ENCODE measurements around the gene DAP. TPM values are rescaled to one million over a fixed set of nuclear protein-coding genes. Genes with fewer than 3 reads are reported as not detected.

The DAP gene
- total and polyA plus RNA-seq, 10 of the 15 experiments (the other 5 are each of a cell fraction or from before 2014, with no cell fraction given): 12.9 to 130 (median 49.9) TPM

GRCh38 chr5:10658265-10658664 is 102.8 kb downstream of the DAP start:
- Histone ChIP-seq H3K27me3 (replicated peaks in 1 of 2; ENCODE audit: control insufficient read depth in 2 of 2, insufficient read depth in 2 of 2, low read length in 1 of 2) (no peaks in the 10 kb centered on the region), H3K9me3 (replicated peaks; ENCODE audit: control insufficient read depth, insufficient read depth, low read length) (0 out of 3 replicates have a peak, but pooled peaks cover 2% of the 10 kb centered on the region), H3K4me3 (no peak overlapping the region), H3K4me1 (ENCODE audit: control insufficient read depth, insufficient read depth, low read length) (no peaks in the 10 kb centered on the region; the same call in 1 of the 2 replicates), H4K20me1 (ENCODE audit: control insufficient read depth, insufficient read depth) (no peaks in the 10 kb centered on the region), H3K27ac (ENCODE audit: control insufficient read depth, insufficient read depth) (no peak overlapping the region), H3K9ac (ENCODE audit: control insufficient read depth, insufficient read depth, low read length) (no peak overlapping the region), H2AFZ (ENCODE audit: control insufficient read depth, low read depth, low read length) (no peak overlapping the region), H3K36me3 (ENCODE audit: control insufficient read depth in 2 of 2, insufficient read depth in 2 of 2, low read length in 1 of 2) (peaks cover 5 to 20% of the 10 kb centered on the region in 2 experiments; a peak in 3 of 4 replicates), H3K4me2 (ENCODE audit: control insufficient read depth, insufficient read depth) (no peak overlapping the region), H3K79me2 (ENCODE audit: control insufficient read depth, insufficient read depth, low read length) (no peaks in the 10 kb centered on the region)
- TF ChIP-seq SMARCA5 (IDR thresholded peaks at IDR 0.05) (peak; percentile 41; the same call in 1 of the 2 replicates), EP300 (IDR thresholded peaks at IDR 0.05; ENCODE audit: borderline replicate concordance in 1 of 2, control insufficient read depth in 1 of 2, low read depth in 2 of 2, low read length in 2 of 2) (no peak), ZNF217 (IDR thresholded peaks at IDR 0.05) (0 out of 2 replicates have a peak, but pooled peaks have one; percentile 36)
- POLR2A ChIA-PET: no interaction called here
- CTCF ChIA-PET: interaction anchor here (1.2 to 3.8 kb wide), 2 partner anchors 31 to 65 kb away, joined by 3 to 12 read pairs; no protein-coding TSS in a partner anchor
- no peak for DNase-seq (ENCODE audit: low read depth, low spot score)
- RAD21 ChIA-PET (ENCODE audit: unreplicated experiment): interaction anchor here (1.2 kb wide), 1 partner anchor 22 kb away, joined by 4 read pairs; no protein-coding TSS in a partner anchor
- no TSS peak for BruUV-seq (replicated peaks)
- no peak for ATAC-seq
- FAIRE-seq: no peak
- SMC1A ChIA-PET (ENCODE audit: uncharacterized antibody, unreplicated experiment): interaction anchor here (1.4 kb wide), 1 partner anchor 31 kb away, joined by 4 read pairs; no protein-coding TSS in a partner anchor
- intact Hi-C loops (cut with micrococcal nuclease; ENCODE audit: unreplicated experiment): no loop called here
- whole genome bisulfite sequencing (ENCODE audit: insufficient coverage, insufficient replicate concordance, low lambda C conversion rate, missing lambda C conversion rate): 92% methylated on average over 4 of the region's 4 CpGs
- in situ Hi-C loops (cut with MboI): no loop called here

- ATAC-seq: no peak; the same call in 2 of the 3 replicates
- ChIA-PET POLR2A (interaction anchor here (1.2 kb wide), 1 partner anchor 19 kb away, joined by 3 read pairs; no protein-coding TSS in a partner anchor), SMC1A (ENCODE audit: uncharacterized antibody, unreplicated experiment) (interaction anchor here (1.0 to 1.6 kb wide), 4 partner anchors 11 to 36 kb away, joined by 4 to 5 read pairs (median 4); no protein-coding TSS in a partner anchor), CTCF (interaction anchor here (0.8 to 1.3 kb wide), 2 partner anchors 11 to 29 kb away, joined by 3 to 4 read pairs; no protein-coding TSS in a partner anchor), RAD21 (ENCODE audit: unreplicated experiment) (interaction anchor here (0.9 to 1.4 kb wide), 2 partner anchors 21 to 22 kb away, joined by 3 read pairs; no protein-coding TSS in a partner anchor)
- Histone ChIP-seq H3K4me1 (ENCODE audit: control insufficient read depth, insufficient read depth, low read length) (no peaks in the 10 kb centered on the region; the same call in 1 of the 2 replicates), H3K9me3 (replicated peaks; ENCODE audit: control insufficient read depth, insufficient read depth, low read length) (0 out of 3 replicates have a peak, but pooled peaks cover 2% of the 10 kb centered on the region), H3K4me2 (ENCODE audit: control insufficient read depth, insufficient read depth) (no peak overlapping the region), H4K20me1 (ENCODE audit: control insufficient read depth, insufficient read depth) (no peaks in the 10 kb centered on the region), H3K36me3 (ENCODE audit: control insufficient read depth in 2 of 2, insufficient read depth in 2 of 2, low read length in 1 of 2) (peaks cover 21 to 37% of the 10 kb centered on the region in 2 experiments; a peak in 3 of 4 replicates), H3K27ac (ENCODE audit: control insufficient read depth, insufficient read depth) (no peak overlapping the region), H2AFZ (ENCODE audit: control insufficient read depth, low read depth, low read length) (no peak overlapping the region), H3K79me2 (ENCODE audit: control insufficient read depth, insufficient read depth, low read length) (no peaks in the 10 kb centered on the region; the same call in none of the 2 replicates), H3K27me3 (replicated peaks in 1 of 2; ENCODE audit: control insufficient read depth in 2 of 2, insufficient read depth in 2 of 2, low read length in 1 of 2) (no peaks in the 10 kb centered on the region), H3K4me3 (no peak overlapping the region), H3K9ac (ENCODE audit: control insufficient read depth, insufficient read depth, low read length) (no peak overlapping the region)
- 88% methylated on average over 18 of the region's 18 CpGs for WGBS (ENCODE audit: insufficient coverage, insufficient replicate concordance, low lambda C conversion rate, missing lambda C conversion rate)
- intact Hi-C loops (cut with micrococcal nuclease; ENCODE audit: unreplicated experiment) (loop anchor here (2.0 kb wide), 1 partner anchor 29 kb away; no protein-coding TSS in a partner anchor), in situ Hi-C loops (cut with MboI) (no loop called here)
- no peak for TF ChIP-seq MXI1 (IDR thresholded peaks at IDR 0.05; ENCODE audit: low read depth, low read length)
- 0 out of 2 replicates have a peak, but pooled peaks have one; percentile 28 for TF ChIP-seq SMAD5 (IDR thresholded peaks at IDR 0.05; ENCODE audit: low read depth)
- no peak for TF ChIP-seq USF2 (IDR thresholded peaks at IDR 0.05; ENCODE audit: borderline replicate concordance, low read depth, low read length)
- peak; percentile 53 for TF ChIP-seq POLR2A (IDR thresholded peaks at IDR 0.05; ENCODE audit: low read depth, low read length)
- no peak for TF ChIP-seq CREM (IDR thresholded peaks at IDR 0.05; ENCODE audit: low read depth)
- no peak for DNase-seq (ENCODE audit: low read depth, low spot score)
- no TSS peak for BruUV-seq (replicated peaks)
- FAIRE-seq: no peak
Observed at GRCh38 chr5:10655972-10656830, 104.8 kb downstream of the DAP start.

Measured in GM12878 (cell line).